OCI-LY1 (cell line): ENCODE data around the gene TFB2M.

ENCODE experiments used
- H2AFZ ChIP-seq: fragments of 200-600 bp; sonication (generic), shearing (Covaris generic); 2 replicates; pipeline ENCODE4 v1.6.0; 2014; ENCODE audit warnings: antibody characterized with exemption, mild to moderate bottlenecking, low read length
- H3F3A ChIP-seq: fragments of 200-600 bp; sonication (generic), shearing (Covaris generic); 2 replicates; pipeline ENCODE4 v1.6.0; 2014; ENCODE audit warnings: mild to moderate bottlenecking, antibody characterized with exemption, low read length, moderate library complexity; ENCODE audit not compliant: insufficient read depth
- H3K27ac ChIP-seq: fragments of 200-600 bp; sonication (generic); 2 replicates; pipeline ENCODE4 v1.5.1; 2014; ENCODE audit warnings: low read length, mixed run types, mild to moderate bottlenecking, low read depth; ENCODE audit not compliant: poor library complexity, severe bottlenecking
- H3K27me3 ChIP-seq: fragments of 200-600 bp; sonication (generic); 2 replicates; pipeline ENCODE4 v1.6.0; 2014; ENCODE audit warnings: antibody characterized with exemption, mild to moderate bottlenecking, low read length, moderate library complexity; ENCODE audit not compliant: insufficient read depth
- H3K36me3 ChIP-seq: fragments of 200-600 bp; sonication (generic); 2 replicates; pipeline ENCODE4 v1.6.1; 2014; ENCODE audit warnings: mild to moderate bottlenecking, antibody characterized with exemption, low read length, moderate library complexity, mixed read lengths; ENCODE audit not compliant: insufficient read depth
- H3K4me1 ChIP-seq: fragments of 200-600 bp; sonication (generic); 2 replicates; pipeline ENCODE4 v1.5.1; 2014; ENCODE audit warnings: mild to moderate bottlenecking, low read length, moderate library complexity; ENCODE audit not compliant: insufficient read depth, severe bottlenecking
- H3K4me2 ChIP-seq: fragments of 200-600 bp; sonication (generic), shearing (Covaris generic); 2 replicates; pipeline ENCODE4 v1.6.1; 2014; ENCODE audit warnings: low read length
- H3K4me3 ChIP-seq: fragments of 200-600 bp; sonication (generic); 2 replicates; pipeline ENCODE4 v1.5.1; 2014; ENCODE audit warnings: low read length, low read depth, mild to moderate bottlenecking, mixed read lengths; ENCODE audit not compliant: poor library complexity, severe bottlenecking
- H3K79me2 ChIP-seq: fragments of 200-600 bp; shearing (Covaris generic); 2 replicates; pipeline ENCODE4 v1.6.1; 2016; ENCODE audit warnings: mixed run types, low read length, mixed read lengths; ENCODE audit not compliant: insufficient read depth
- H3K9ac ChIP-seq: fragments of 200-600 bp; sonication (generic), shearing (Covaris generic); 2 replicates; pipeline ENCODE4 v1.6.1; 2014; ENCODE audit warnings: mild to moderate bottlenecking, low read length, mixed read lengths
- H3K9me2 ChIP-seq: fragments of 200-600 bp; sonication (generic), shearing (Covaris generic); 2 replicates; pipeline ENCODE4 v1.6.1; 2014; ENCODE audit warnings: low read depth, mild to moderate bottlenecking, low read length, mixed read lengths
- H3K9me3 ChIP-seq: fragments of 200-600 bp; shearing (Covaris generic); 2 replicates; pipeline ENCODE4 v1.6.1; 2014; ENCODE audit warnings: low read length, mixed read lengths
- H4K20me1 ChIP-seq: fragments of 200-600 bp; sonication (generic), shearing (Covaris generic); 2 replicates; pipeline ENCODE4 v1.6.0; 2016; ENCODE audit warnings: mild to moderate bottlenecking, low read length; ENCODE audit not compliant: insufficient read depth
- CTCF ChIP-seq: fragments of 200-600 bp; sonication (generic), shearing (Covaris generic); IDR thresholded peaks from 2 replicates; pipeline ENCODE4 v1.5.1; 2017; ENCODE audit warnings: mild to moderate bottlenecking, antibody characterized with exemption, low read length, moderate library complexity, mixed read lengths
- EZH2 ChIP-seq: fragments of 200-600 bp; sonication (generic), shearing (Covaris generic); IDR thresholded peaks from 2 replicates; pipeline ENCODE4 v1.8.0; 2017; ENCODE audit warnings: borderline replicate concordance, mixed run types, mild to moderate bottlenecking, antibody characterized with exemption, low read length, moderate library complexity, mixed read lengths

TFB2M gene

GRCh38 chr1:246497331-246497915, 68.6 kb downstream of the TFB2M start:
- H3K79me2 ChIP-seq: peaks cover 30% of the 10 kb centered on the region
- no peak overlapping the region for H2AFZ ChIP-seq
- H4K20me1 ChIP-seq: no peaks in the 10 kb centered on the region
- no peak overlapping the region for H3K4me3 ChIP-seq
- H3K9ac ChIP-seq: no peak overlapping the region
- H3K27ac ChIP-seq: no peak overlapping the region
- no peak overlapping the region for H3K4me2 ChIP-seq
- H3K36me3 ChIP-seq: peaks cover 25% of the 10 kb centered on the region
- H3K4me1 ChIP-seq: no peaks in the 10 kb centered on the region
- TF ChIP-seq EZH2 (no peak), CTCF (peak; percentile 76)
- H3K9me2 ChIP-seq: no peaks in the 10 kb centered on the region
- no peaks in the 10 kb centered on the region for H3K27me3 ChIP-seq
- H3F3A ChIP-seq: no peaks in the 10 kb centered on the region
- H3K9me3 ChIP-seq: no peaks in the 10 kb centered on the region

GRCh38 chr1:246492611-246493245, 73.3 kb downstream of the TFB2M start:
- TF ChIP-seq CTCF (peak; percentile 64), EZH2 (no peak)
- H3K27me3 ChIP-seq: no peaks in the 10 kb centered on the region
- no peaks in the 10 kb centered on the region for H3K9me2 ChIP-seq
- no peaks in the 10 kb centered on the region for H3F3A ChIP-seq
- no peaks in the 10 kb centered on the region for H4K20me1 ChIP-seq
- H3K9me3 ChIP-seq: no peaks in the 10 kb centered on the region
- no peak overlapping the region for H3K4me3 ChIP-seq
- no peak overlapping the region for H2AFZ ChIP-seq
- no peak overlapping the region for H3K27ac ChIP-seq
- peaks cover 49% of the 10 kb centered on the region for H3K79me2 ChIP-seq
- H3K36me3 ChIP-seq: no peaks in the 10 kb centered on the region
- H3K4me2 ChIP-seq: no peak overlapping the region
- no peak overlapping the region for H3K9ac ChIP-seq
- no peaks in the 10 kb centered on the region for H3K4me1 ChIP-seq

GRCh38 chr1:246491551-246492053, 74.5 kb downstream of the TFB2M start:
- H2AFZ ChIP-seq: no peak overlapping the region
- H3K9ac ChIP-seq: no peak overlapping the region
- H3K36me3 ChIP-seq: no peaks in the 10 kb centered on the region
- H3K9me3 ChIP-seq: no peaks in the 10 kb centered on the region
- H4K20me1 ChIP-seq: no peaks in the 10 kb centered on the region
- no peaks in the 10 kb centered on the region for H3K9me2 ChIP-seq
- H3K27me3 ChIP-seq: no peaks in the 10 kb centered on the region
- no peaks in the 10 kb centered on the region for H3K4me1 ChIP-seq
- peaks cover 43% of the 10 kb centered on the region for H3K79me2 ChIP-seq
- no peak overlapping the region for H3K4me2 ChIP-seq
- H3K27ac ChIP-seq: no peak overlapping the region
- TF ChIP-seq CTCF: no peak
- TF ChIP-seq EZH2: no peak
- no peak overlapping the region for H3K4me3 ChIP-seq
- H3F3A ChIP-seq: no peaks in the 10 kb centered on the region
